CD1c-positive myeloid dendritic cell (primary cell): ENCODE results near the gene PTPRA.
"Not testable (repeated sequence)": the region's sequence is repeated elsewhere in the genome, so short reads cannot be mapped to it uniquely, and the experiment has no call there.

Experiments used
- DNase-seq: peaks from one replicate; pipeline ENCODE4 v3.0.0-alpha.2; 2016; ENCODE audit errors: extremely low spot score

The PTPRA gene

DNA sequence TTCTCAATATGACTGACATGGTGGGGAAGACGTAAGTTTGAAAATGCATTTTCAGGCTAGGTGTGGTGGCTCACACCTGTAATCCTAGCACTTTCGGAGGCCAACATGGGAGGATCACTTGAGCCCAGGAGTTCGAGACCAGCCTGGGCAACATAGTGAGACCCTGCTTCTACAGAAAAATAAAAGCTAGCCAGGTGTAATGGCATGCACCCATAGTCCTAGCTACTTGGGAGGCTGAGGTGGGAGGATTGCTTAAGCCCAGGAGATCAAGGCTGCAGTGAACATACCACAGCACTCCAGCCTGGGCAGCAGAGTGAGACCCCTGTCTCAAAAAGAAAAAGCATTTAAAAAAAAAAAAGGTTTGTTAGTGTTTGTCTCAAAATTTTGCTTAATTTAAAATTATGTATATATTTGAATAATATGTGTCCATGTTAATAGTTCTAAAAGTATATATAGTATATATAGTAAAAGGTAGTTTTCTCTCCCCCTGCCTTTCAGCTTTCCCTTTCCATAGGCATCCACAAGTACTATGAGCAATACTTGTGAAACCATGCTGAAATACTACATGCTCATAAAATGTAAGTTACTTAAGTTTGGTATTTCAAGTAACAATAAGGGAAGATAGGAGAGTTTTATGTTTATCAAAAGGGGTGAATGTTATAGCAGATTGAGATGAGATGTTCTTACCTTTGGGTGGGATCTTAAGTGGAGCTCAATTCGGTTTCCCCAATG, 15.1 kb downstream of the PTPRA start:
- DNase-seq = no peak

DNA sequence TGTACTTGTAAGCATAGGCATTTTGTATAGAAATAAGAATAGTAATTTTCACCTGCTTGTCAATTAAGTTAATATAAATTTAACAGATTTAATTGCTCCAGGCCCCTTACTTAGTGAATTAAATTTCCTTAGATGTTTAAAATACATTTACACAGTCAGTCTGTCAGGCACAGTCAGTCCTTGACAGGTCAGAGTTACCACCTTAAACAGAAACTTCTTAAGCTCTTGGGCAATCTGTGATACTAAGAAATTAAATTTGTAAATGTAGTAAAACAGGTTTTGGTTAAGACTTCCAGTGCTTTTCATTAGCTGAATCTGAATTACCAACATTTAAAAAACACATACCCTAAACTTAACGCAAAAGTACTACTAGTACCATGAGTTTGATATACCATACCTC, 15.9 kb downstream of the PTPRA start:
- no peak for DNase-seq

GRCh38 chr20:2889797-2890196, 16.5 kb downstream of the PTPRA start:
- no peak for DNase-seq

- no peak for DNase-seq
Observed at GRCh38 chr20:2890742-2891141, 17.5 kb downstream of the PTPRA start.

GRCh38 chr20:2891343-2891742, 18.1 kb downstream of the PTPRA start:
- DNase-seq = no peak

GRCh38 chr20:2892376-2892775, 19.1 kb downstream of the PTPRA start:
- no peak for DNase-seq

DNA sequence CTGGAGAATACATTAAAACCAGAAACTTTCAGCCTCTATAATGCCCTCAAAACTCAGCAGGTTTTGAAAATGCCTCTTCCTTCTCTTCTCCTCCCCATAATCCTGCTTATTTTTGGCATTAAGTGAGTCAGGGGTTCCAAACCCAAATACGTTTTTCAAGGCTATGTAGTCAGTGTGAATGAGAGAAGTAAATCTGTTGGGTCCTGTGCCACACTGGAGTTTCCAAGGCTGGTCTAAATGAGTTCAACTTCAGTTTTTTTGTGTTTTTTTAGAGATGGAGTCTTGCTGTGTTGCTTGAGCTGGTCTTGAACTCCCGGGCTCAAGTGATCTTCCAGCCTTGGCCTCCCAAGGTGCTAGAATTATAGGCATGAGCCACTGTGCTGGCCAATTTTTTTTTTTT, 20.9 kb downstream of the PTPRA start:
- no peak for DNase-seq

GRCh38 chr20:2895154-2895553, 21.9 kb downstream of the PTPRA start:
- DNase-seq = not testable (repeated sequence)

GRCh38 chr20:2899243-2899642, 26.0 kb downstream of the PTPRA start:
- no peak for DNase-seq

GRCh38 chr20:2900845-2901592, 27.7 kb downstream of the PTPRA start:
- DNase-seq = peak; percentile 80

- no peak for DNase-seq
Observed at GRCh38 chr20:2902291-2902690, 29.0 kb downstream of the PTPRA start.

GRCh38 chr20:2902818-2903217, 29.5 kb downstream of the PTPRA start:
- DNase-seq = no peak

- no peak for DNase-seq
Observed at GRCh38 chr20:2903686-2904085, 30.4 kb downstream of the PTPRA start.

- no peak for DNase-seq
Observed at GRCh38 chr20:2907519-2907918, 34.2 kb downstream of the PTPRA start.

GRCh38 chr20:2909953-2910352, 36.7 kb downstream of the PTPRA start:
- DNase-seq = no peak

DNA sequence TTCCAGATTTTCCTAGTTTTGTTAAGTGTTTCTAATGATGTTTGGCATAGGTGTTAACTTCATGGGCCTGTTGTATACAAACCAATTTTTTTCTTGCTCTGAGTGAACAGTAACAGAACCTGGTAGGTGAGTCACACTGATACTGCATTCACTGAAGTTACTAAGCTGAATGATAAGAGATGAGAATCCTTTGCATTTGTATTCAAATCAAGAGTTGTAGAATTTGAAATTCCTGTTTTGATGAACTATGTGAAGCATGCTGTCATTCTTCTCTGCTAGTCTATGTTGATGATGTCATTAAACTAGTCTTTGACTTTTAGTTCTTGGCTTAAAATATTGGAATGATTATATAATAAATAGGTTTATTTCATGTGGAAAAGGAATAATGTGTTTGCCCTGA, 37.9 kb downstream of the PTPRA start:
- DNase-seq = no peak

DNA sequence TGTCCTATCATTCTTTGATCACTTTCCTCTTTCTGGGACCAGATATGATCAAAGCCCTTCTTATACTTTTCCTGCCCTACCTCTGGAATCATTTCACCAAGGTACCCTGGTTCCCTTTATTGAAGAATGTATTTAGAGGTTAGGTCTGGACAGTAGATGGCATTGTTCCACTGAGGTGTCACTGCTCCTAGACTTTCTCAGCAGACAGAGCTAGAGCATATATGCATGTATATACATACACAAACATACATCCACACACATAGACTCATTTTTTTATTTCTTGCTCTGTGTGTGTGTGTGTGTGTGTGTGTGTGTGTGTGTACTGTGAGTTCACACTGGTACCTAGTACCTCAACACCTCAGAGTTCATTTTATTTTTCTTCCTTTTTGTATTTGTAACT, 40.9 kb downstream of the PTPRA start:
- DNase-seq = no peak

DNA sequence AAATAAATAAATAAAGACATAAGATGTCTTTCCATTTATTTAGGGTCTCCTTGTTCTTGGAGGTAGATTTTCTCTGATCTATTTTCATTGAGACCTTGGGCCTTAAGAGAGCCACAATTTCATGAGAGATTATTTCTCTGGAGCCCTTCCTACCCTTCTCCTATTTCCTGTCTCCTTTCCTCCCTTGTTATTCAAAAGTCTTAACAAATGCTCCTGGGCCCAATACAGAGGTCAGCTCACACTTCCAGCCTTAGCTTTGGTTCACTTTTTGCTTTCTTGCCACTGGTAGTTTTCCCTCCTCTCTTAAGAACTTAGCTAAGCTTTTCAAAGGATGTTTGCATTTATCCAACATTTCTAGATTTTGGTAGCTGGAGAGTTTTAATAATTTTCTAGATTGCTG, 44.0 kb downstream of the PTPRA start:
- DNase-seq = no peak

GRCh38 chr20:2918096-2919049, 45.1 kb downstream of the PTPRA start:
- no peak for DNase-seq

GRCh38 chr20:2919518-2920245, 46.4 kb downstream of the PTPRA start:
- DNase-seq = no peak

- no peak for DNase-seq
Observed at GRCh38 chr20:2920473-2920872, 47.2 kb downstream of the PTPRA start.

GRCh38 chr20:2921506-2921905, 48.2 kb downstream of the PTPRA start:
- DNase-seq = no peak
